Thymus (tissue), 11 donors: Measurements from ENCODE around the gene CORO1C. TPM values are rescaled to one million over a fixed set of nuclear protein-coding genes. Genes with fewer than 3 reads are reported as not detected.

ENCODE experiments used
- DNase-seq, 9 donors: peaks; one replicate each; pipeline ENCODE4 v3.0.0-alpha.2; 2013; ENCODE audit warnings: low spot score in 9 of 9, low read depth in 6 of 9, missing footprints in 1 of 9
- H3K27ac ChIP-seq, 2 donors: one replicate each; pipeline ENCODE4 v1.5.1; 2013; ENCODE audit warnings: control low read depth in 1 of 2, low read depth in 1 of 2, low read length in 1 of 2, mild to moderate bottlenecking in 1 of 2, moderate library complexity in 1 of 2
- H3K27me3 ChIP-seq, 2 donors: one replicate each; pipeline ENCODE4 v1.5.1; 2013; ENCODE audit warnings: low read length in 1 of 2; ENCODE audit not compliant: control insufficient read depth in 2 of 2, insufficient read depth in 1 of 2
- H3K36me3 ChIP-seq, 2 donors: one replicate each; pipeline ENCODE4 v1.5.1; 2013; ENCODE audit warnings: low read length in 1 of 2, mild to moderate bottlenecking in 1 of 2, moderate library complexity in 1 of 2; ENCODE audit not compliant: control insufficient read depth in 2 of 2, insufficient read depth in 2 of 2
- H3K4me1 ChIP-seq, 2 donors: one replicate each; pipeline ENCODE4 v1.5.1; 2013; ENCODE audit warnings: low read length in 2 of 2; ENCODE audit not compliant: control insufficient read depth in 2 of 2, insufficient read depth in 2 of 2
- H3K4me3 ChIP-seq, 2 donors: one replicate each; pipeline ENCODE4 v1.5.1; 2013; ENCODE audit warnings: low read length in 2 of 2, control low read depth in 1 of 2, mild to moderate bottlenecking in 1 of 2
- H3K9me3 ChIP-seq, 2 donors: one replicate each; pipeline ENCODE4 v1.5.1; 2013; ENCODE audit warnings: low read length in 1 of 2, mild to moderate bottlenecking in 1 of 2; ENCODE audit not compliant: control insufficient read depth in 2 of 2, insufficient read depth in 1 of 2
- WGBS: extraction: QIAGEN DNeasy Blood & Tissue Kit; methylation state at CpG from one replicate; pipeline ENCODE4 v1.1.7; 2013; 5-methylcytosine and 5-hydroxymethylcytosine counted together
- polyA plus RNA-seq: library from polyadenylated mRNA; stranded (reverse); fragments of 200-250 nt; gene quantifications from one replicate; pipeline ENCODE4 v1.2.3, GENCODE V29; 2013
- total RNA-seq: library from RNA; stranded (reverse); fragments of 120-200 nt; gene quantifications from one replicate; pipeline ENCODE4 v1.2.4, GENCODE V29; 2013
- donor health status: healthy.

CORO1C gene
- total and polyA plus RNA-seq, 2 donors = 24.6 to 35.4 TPM

- no peak for DNase-seq
- Histone ChIP-seq H3K4me3 (no peak overlapping the region), H3K4me1 (peaks cover 31 to 41% of the 10 kb centered on the region in 2 donors), H3K36me3 (no peaks in the 10 kb centered on the region), H3K9me3 (no peaks in the 10 kb centered on the region), H3K27me3 (no peaks in the 10 kb centered on the region), H3K27ac (peak overlapping the region in 1 of 2 donors; percentile 53)
- WGBS = 76% methylated on average over 2 of the region's 2 CpGs
Measured at GRCh38 chr12:108696996-108697290, 34.4 kb downstream of the CORO1C start.

GRCh38 chr12:108696111-108696995 is 35.0 kb downstream of the CORO1C start:
- Histone ChIP-seq H3K27me3 (no peaks in the 10 kb centered on the region), H3K9me3 (no peaks in the 10 kb centered on the region), H3K36me3 (no peaks in the 10 kb centered on the region), H3K27ac (peak overlapping the region in 1 of 2 donors; percentile 53), H3K4me1 (peaks cover 35 to 43% of the 10 kb centered on the region in 2 donors), H3K4me3 (no peak overlapping the region)
- WGBS = 15% methylated on average over 9 of the region's 9 CpGs
- peak in 1 of 9 donors; percentile 57 for DNase-seq

GRCh38 chr12:108694812-108695278 is 36.5 kb downstream of the CORO1C start:
- WGBS = 97% methylated on average over 2 of the region's 2 CpGs
- no peaks in the 10 kb centered on the region for H3K27me3 ChIP-seq
- no peak overlapping the region for H3K4me3 ChIP-seq
- H3K36me3 ChIP-seq = no peaks in the 10 kb centered on the region
- H3K9me3 ChIP-seq = no peaks in the 10 kb centered on the region
- no peak overlapping the region for H3K27ac ChIP-seq
- peaks cover 49 to 53% of the 10 kb centered on the region in 2 donors for H3K4me1 ChIP-seq
- no peak for DNase-seq

GRCh38 chr12:108693751-108694150 is 37.6 kb downstream of the CORO1C start:
- 62% methylated on average over 6 of the region's 6 CpGs for WGBS
- Histone ChIP-seq H3K9me3 (no peaks in the 10 kb centered on the region), H3K27me3 (no peaks in the 10 kb centered on the region), H3K36me3 (no peaks in the 10 kb centered on the region), H3K27ac (peak overlapping the region; percentile 62 to 76), H3K4me1 (peaks cover 58 to 61% of the 10 kb centered on the region in 2 donors), H3K4me3 (no peak overlapping the region)
- peak in 2 of 9 donors; percentile 32 to 66 for DNase-seq

- Histone ChIP-seq H3K4me3 (no peak overlapping the region), H3K9me3 (no peaks in the 10 kb centered on the region), H3K27ac (peak overlapping the region; percentile 15 to 62), H3K27me3 (no peaks in the 10 kb centered on the region), H3K4me1 (peaks cover 61 to 62% of the 10 kb centered on the region in 2 donors), H3K36me3 (no peaks in the 10 kb centered on the region)
- no peak for DNase-seq
- 93% methylated on average over 6 of the region's 6 CpGs for WGBS
Measured at GRCh38 chr12:108693186-108693730, 38.1 kb downstream of the CORO1C start.

GRCh38 chr12:108691998-108692808 is 39.1 kb downstream of the CORO1C start:
- H3K36me3 ChIP-seq = no peaks in the 10 kb centered on the region
- H3K9me3 ChIP-seq = no peaks in the 10 kb centered on the region
- H3K27me3 ChIP-seq = no peaks in the 10 kb centered on the region
- peak in 7 of 9 donors; percentile 43 to 85 (median 66) for DNase-seq
- WGBS = 29% methylated on average over 9 of the region's 9 CpGs
- peak overlapping the region; percentile 16 to 39 for H3K4me3 ChIP-seq
- H3K27ac ChIP-seq = peak overlapping the region; percentile 88 to 97
- peaks cover 61 to 62% of the 10 kb centered on the region in 2 donors for H3K4me1 ChIP-seq

GRCh38 chr12:108691175-108691997 is 39.9 kb downstream of the CORO1C start:
- Histone ChIP-seq H3K4me1 (peaks cover 56 to 58% of the 10 kb centered on the region in 2 donors), H3K27me3 (no peaks in the 10 kb centered on the region), H3K36me3 (no peaks in the 10 kb centered on the region), H3K27ac (peak overlapping the region; percentile 88 to 97), H3K9me3 (no peaks in the 10 kb centered on the region), H3K4me3 (peak overlapping the region; percentile 16 to 39)
- DNase-seq = peak in 6 of 9 donors; percentile 63 to 85 (median 69)
- WGBS = 2% methylated on average over 13 of the region's 13 CpGs

GRCh38 chr12:108690542-108691174 is 40.7 kb downstream of the CORO1C start:
- Histone ChIP-seq H3K27me3 (no peaks in the 10 kb centered on the region), H3K36me3 (no peaks in the 10 kb centered on the region), H3K27ac (peak overlapping the region; percentile 88 to 97), H3K4me3 (peak overlapping the region in 1 of 2 donors; percentile 39), H3K4me1 (peaks cover 49 to 52% of the 10 kb centered on the region in 2 donors), H3K9me3 (no peaks in the 10 kb centered on the region)
- WGBS = 80% methylated on average over 4 of the region's 4 CpGs
- no peak for DNase-seq
